Middle frontal gyrus (tissue), 1 donor: ENCODE data around the gene TNKS1BP1.
"Not testable (repeated sequence)": the region's sequence is repeated elsewhere in the genome, so short reads cannot be mapped to it uniquely, and the experiment has no call there.

Source experiments
- DNase-seq: peaks from one replicate; pipeline ENCODE4 v3.0.0-alpha.2; 2015; ENCODE audit warnings: low spot score; ENCODE audit errors: extremely low spot score

The TNKS1BP1 gene

DNA sequence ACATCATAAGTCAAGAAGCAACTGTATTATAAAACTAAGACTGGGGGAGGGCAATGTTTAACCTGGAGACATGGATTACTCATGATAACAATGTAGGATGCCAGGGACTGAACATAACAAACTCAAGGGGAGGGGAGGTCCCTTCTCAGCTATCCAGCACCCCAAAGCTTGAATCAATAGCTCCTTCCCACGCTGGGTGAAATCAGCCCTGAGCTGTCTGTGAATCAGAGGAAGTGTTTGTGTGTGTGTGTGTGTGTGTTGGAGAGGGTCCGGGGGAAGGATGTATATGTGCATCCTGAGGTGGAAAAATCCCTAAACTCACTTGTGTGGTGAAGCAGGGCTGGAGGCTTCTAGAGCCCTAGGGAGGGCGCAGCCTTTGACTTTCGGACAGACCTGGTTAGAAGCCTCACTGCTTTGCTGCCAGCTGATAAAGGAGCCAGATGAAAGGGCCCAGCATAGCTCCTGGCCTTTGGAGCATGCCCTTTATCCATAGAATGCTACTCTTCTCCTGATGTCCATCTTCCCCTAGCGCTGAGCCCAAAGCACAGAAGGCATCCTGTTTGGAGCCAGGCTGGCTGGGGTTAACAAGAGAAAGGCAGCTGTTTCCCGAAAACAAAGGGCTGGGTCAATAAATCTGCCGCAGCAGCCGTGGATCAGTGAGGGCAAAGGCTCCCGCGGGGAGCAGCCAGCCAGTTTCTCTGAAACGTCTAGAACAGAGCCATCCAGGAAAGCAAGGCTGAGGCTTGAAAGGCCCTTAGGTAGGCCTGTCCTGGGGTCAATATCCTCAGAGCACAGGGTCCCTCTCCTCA lies 35.8 kb downstream of the TNKS1BP1 start:
- no peak for DNase-seq

GRCh38 chr11:57287884-57288283 lies 36.9 kb downstream of the TNKS1BP1 start:
- DNase-seq: no peak

DNA sequence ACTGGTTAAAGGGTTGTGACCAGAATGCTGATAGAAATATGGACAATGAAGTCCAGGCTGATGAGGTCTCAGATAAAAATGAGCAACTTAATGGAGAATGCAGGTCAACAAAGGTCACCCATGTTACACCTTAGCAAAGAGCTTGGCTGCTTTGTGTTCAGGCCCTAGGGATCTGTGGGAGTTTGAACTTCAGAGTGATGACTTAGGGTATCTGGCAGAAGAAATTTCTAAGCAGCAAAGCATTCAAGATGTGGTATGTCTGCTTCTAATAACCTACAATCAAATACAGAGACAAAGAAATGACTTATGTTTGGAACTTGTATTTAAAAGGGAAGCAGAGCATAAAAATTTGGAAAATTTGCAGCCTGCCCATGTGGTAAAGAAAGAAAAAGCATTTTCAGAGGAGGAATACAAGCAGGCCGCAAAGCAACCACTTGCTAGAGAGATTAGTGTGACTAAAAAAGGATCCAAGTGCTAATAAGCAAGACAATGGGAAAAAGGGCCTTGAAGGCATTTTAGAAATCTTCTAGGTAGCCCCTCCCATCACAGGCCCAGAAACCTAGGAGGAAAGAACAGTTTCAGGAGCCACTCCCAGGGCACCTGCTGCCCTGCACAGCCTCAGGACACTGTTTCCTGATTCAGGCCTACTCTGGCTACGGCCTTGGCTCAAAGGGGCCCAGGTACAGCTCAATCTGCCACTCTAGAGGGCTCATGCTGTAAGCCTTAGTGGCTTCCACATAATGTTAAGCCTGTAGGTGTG lies 41.3 kb downstream of the TNKS1BP1 start:
- no peak for DNase-seq

DNA sequence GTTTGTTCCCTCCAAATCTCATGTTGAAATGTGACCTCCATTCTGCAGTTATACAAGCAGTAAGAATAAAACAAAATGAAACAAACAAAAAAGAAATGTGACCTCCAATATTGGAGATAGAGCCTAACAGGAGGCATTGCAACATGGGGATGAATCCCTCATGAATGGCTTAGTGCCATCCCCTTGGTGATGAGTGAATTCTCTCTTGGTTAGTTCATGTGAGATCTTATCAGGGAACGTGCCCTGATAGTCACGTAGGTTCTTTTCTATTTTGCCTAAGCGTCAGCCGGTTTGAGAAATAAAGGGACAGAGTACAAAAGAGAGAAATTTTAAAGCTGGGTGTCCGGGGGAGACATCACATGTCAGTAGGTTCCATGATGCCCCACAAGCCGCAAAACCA lies 43.2 kb downstream of the TNKS1BP1 start:
- not testable (repeated sequence) for DNase-seq

GRCh38 chr11:57279116-57279515 lies 45.6 kb downstream of the TNKS1BP1 start:
- no peak for DNase-seq

- DNase-seq: no peak
Observed at GRCh38 chr11:57278721-57279095, 46.0 kb downstream of the TNKS1BP1 start.

DNA sequence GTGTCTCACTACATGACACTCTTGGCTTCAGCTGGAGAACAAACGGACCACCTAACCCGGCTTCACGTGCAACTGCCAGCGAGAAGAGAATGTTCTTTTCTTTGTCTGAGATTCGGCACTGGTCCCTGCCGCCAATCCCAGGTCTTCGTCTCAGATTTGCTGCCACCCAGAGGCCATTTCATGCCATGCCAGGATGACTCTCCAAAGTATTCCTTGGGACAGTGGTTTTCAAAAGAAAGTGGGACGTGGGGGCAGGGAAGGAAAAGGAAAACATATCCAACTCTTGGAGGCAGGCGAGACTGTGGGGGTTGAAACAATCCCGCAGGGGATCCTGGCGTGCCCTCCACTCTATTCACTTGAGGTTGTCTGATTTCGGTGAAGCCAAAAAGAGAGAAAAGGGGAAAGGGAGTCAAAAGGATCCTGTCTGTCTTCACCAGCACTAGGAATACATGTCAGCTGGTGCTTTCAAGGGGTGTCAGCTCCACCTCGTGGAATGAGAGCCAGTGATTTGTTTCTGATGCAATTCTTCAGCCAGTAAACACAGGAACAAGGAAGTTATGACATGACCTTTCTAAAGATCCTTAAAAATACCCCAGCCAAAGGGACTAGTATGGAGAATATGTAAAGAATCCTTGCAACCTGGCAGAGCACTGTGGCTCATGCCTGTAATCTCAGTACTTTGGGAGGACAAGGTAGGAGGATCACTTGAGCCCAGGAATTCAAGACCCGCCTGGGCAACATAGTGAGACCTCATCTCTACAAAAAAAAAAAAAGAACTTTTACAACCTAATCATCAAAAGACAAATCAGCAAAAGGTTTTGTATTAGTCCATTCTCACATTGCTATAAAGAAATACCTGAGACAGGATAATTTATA lies 46.7 kb downstream of the TNKS1BP1 start:
- peak; percentile 31 for DNase-seq

DNA sequence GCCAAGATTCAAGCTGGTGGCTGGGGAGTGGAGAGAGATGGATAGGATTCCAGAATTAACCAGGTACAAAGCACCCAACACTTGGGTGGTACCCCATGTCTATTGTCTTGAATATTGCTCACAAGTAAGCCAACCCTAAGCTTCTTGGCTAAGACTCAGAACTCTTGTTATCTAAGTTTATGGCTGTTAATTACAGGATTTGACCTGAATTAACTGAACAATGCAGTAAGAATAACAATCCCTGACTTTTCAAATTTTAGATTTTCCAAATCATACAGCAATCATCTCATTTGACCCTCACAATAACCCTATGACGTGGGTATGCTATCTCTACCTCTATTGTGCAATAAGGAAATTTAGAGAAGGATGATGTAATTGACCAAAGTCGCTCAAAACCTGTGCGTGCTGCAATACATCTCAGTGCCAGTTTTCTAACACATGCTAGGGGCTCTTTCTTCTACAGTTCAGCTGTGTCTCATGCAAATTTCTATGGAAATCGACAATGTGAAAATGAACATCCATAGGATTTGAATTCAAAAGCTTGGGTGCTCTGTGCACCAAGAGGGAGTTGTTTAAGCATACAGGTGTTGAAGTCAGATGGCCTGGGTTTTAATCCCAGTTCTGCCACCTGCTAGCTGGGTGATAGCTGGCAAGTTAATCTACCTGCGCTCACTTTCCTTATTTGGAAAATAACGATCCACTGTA lies 47.6 kb downstream of the TNKS1BP1 start:
- no peak for DNase-seq

DNA sequence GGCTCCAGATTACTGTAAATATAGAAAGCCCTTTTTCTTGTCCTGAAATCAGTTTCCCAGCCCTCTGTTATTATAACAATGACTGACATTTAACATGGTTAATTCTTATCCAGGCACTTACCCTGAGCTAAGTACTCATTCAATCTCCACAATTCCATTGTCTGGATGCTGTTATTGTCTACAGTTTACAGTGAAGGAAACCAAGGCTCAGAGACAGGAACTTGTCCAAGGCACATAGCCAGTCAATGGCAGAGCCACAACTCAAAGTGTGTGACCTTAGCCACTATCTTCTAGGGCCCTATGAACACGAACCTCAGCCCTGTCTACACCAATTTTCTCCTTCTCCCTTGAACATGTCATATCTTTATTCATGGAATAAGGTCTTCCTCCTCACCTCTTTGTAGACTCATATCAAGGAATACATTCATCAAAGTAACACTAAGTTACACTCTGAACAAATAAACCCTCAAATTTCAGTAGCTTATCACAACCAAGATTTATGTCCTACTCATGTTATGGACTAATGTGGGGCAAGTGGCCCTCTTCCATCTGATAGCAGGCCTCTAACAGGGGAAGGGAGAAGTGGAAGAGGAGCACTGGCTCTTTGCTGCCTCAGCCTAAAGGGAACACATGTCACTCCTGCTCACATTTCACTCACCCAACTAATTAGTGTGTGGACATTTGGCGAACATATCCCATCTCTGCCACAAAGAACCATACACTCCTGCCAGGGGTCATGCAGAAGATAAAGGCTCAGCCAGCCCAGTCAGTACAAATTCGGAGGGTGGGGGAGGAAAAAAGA lies 48.4 kb downstream of the TNKS1BP1 start:
- no peak for DNase-seq

DNA sequence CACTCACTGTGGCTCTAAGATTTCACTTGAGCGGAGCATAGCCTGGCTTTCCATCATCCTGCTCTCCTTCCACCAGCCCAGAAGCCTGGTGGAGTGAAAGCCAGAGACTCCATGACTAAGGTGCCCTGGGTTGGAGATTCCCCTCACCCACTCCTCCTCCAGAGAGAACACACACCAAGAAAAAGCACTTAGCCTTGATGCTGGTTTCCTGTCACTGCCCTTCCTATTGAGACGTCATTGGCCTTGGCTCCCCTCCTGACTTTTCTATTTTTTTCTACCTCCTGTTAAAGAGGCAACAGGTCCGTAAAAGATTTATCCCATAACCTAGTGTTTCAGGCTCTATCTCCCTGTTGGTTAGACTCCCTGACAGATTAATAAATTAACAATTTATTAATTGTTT lies 49.2 kb downstream of the TNKS1BP1 start:
- DNase-seq: no peak

DNA sequence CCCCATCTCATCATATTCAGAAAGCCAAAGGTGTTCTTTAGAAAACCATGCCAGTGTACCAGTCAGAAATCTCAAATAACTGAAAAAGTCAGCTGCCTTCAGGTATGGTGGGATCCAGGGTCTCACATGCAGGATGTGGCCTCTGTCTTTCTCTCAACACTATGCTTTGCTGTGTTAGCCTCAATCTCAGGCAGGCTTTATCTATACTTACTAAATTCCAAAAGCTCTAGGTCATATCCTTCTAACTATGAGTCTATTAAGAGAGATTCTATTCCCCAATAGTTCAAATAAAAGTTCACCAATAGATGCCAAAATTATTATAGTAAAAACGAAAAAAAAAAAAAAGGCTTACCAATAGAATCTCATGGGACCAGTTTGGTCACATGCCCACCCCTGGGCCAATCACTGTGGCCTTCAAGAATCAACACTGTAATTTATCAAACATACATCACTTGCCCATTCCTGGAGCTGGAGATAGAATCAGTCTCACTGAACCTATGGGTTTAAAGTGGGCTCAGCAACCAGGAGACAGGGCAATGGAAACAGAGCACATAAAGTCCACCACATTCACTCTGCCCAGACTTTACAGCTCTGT lies 49.8 kb downstream of the TNKS1BP1 start:
- DNase-seq: no peak

GRCh38 chr11:57273448-57274058 lies 51.2 kb downstream of the TNKS1BP1 start:
- DNase-seq: no peak

DNA sequence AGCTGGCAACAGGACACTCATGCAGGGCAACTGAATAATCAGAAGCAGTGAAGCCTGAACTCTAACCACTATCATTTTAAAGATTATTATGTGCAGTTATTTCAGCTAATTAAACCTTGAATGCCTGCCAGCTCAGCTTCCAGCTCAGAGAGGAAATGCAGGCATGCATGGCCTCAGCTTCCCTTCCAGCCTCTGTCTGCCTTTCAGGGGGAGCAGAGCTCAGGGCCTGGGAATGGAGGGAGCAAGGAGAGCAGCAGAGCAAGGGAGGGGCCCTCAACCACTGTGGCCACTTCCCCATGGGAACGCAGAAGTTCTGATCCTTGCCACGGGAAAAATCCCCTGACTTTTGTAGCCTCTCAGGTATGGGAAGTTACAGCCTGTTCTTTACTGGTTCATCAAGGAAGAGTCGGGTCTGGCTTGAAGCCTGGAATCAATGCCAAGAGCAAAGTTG lies 55.2 kb downstream of the TNKS1BP1 start:
- DNase-seq: no peak

DNA sequence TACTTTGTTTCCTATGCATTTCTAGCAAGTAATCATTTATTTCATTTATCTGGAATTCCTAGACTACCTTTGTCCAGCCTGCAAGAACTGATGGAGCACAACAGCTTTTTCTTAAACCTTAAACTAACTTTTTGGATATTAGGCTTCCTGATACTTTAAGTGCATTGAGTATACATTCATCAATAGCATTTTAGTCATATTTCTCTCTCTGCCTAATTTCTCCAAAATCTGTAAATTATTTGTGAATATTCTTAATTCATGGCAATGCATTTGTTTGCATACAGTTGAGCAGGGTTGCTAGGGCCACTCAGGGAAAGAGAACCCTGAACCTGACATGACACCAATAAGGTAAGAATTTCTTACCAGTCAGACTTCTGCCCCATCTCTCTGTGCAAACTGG lies 58.6 kb downstream of the TNKS1BP1 start:
- DNase-seq: no peak

DNA sequence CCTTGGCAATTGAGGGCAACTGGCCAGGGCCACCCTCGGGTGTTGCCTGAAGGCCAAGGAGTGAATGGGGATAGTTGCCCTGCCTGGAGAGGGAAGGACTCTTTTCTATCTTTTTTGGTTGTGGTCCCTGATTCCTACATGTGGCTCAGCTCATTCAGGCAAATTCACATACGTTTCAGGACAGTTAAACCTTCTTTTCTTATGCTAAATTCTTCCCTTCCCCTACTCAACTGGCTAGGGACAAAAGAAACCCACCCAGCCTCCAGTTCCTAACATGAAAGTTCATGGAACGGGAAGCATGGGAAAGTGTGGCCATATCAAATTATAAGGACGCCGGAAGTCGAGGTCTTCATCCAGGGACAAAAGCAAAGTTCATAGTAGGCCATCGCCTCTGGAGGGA lies 61.4 kb downstream of the TNKS1BP1 start:
- no peak for DNase-seq

- no peak for DNase-seq
Observed at GRCh38 chr11:57262157-57262556, 62.6 kb downstream of the TNKS1BP1 start.

DNA sequence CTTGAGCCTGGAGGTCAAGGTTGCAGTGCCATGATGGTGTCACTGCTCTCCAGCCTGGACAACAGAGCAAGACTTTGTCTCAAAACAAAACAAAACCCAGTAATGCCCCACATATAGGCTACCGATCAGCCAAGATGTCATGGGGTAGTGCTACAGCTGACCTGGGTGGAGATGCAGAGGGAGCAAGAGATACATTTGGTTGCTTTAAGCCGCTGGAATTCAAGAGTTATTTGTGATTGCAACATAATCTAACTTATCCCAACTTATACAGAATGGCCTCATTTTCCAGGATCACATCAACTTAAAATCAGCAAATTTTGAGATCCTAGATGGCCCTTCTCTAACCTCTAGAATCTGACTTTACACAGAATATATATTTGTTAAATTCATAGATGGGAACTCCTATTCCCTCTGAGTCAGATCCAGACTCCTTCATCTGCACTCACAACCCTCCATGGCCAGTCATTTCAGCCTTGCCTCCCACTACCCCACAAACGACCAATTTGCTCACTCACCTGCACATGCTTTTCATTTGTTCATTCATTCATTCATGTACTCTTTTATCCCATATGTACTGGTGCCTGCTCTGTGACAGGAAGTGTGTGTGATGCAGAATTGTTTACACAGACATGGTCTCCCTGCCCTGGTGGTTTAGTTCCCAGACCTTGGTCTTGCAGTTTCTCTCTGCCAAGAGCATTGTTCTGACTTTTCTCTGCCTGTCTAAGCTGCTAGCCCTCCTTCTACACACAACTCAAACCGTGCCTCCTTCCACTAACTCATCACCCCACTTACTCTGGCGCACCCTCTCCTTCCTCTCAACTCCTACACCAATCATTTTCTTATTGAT lies 63.6 kb downstream of the TNKS1BP1 start:
- DNase-seq: no peak

DNA sequence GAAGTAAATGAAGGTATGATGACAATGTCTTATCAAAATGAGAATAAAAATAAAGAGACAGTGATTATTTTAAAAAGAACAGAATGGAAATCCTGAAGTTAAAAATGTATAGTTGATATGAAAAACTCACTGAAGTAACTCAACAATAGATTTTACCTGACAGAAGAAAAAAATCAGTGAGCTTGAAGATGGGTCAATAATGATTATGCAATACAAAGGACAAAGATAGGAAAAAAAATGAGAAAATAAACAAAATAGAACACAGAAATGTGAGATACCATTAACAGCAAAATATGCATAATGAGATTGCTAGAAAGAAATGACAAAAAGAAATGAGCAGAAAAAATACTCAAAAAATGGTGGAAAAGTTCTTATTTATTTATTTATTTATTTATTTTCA lies 68.6 kb downstream of the TNKS1BP1 start:
- DNase-seq: no peak

DNA sequence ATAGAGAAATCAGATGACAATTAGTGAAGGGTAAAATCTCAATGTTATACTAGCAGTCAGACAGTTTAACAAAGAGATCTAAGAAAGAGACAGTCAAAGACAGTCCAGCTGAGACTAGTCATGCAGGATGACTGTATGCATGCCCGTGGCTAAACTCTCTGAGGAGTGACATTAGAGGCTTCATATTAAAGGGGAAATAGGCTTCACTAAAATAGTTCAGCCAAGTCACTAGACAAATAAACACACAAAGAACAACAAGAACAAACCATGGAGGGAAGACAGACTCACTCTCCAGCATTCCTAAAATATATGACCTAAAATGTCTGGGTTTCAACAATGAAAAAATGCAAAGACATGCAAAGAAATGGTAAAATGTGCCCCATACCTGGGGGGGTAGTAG lies 69.1 kb downstream of the TNKS1BP1 start:
- no peak for DNase-seq
